Small intestine (tissue), 7 donors: ENCODE results near the gene TSEN54. TPM values are rescaled to one million over a fixed set of nuclear protein-coding genes. Genes with fewer than 3 reads are reported as not detected.
A peak's percentile ranks its signal among the peaks of the same experiment; 100 is the strongest.

Source experiments
- DNase-seq, 2 donors: peaks; one replicate each; pipeline versions ENCODE4 v3.0.0 to v3.0.0-alpha.2; 2013
- FAIRE-seq: peaks from 2 replicates; lab custom pipeline; 2012; peaks lifted over from hg19 to GRCh38; lab: Jason Lieb, UNC
- H3K27ac ChIP-seq, 3 donors: one replicate each; pipeline ENCODE4 v1.5.1; 2013; ENCODE audit warnings: low read length in 2 of 3, mild to moderate bottlenecking in 2 of 3, control low read depth in 1 of 3, inconsistent platforms in 1 of 3, low read depth in 1 of 3, moderate library complexity in 1 of 3
- H3K27me3 ChIP-seq, 3 donors: one replicate each; pipeline ENCODE4 v1.6.1; 2013; ENCODE audit warnings: low read length in 3 of 3, inconsistent platforms in 1 of 3; ENCODE audit not compliant: control insufficient read depth in 3 of 3, insufficient read depth in 3 of 3
- H3K36me3 ChIP-seq, 3 donors: one replicate each; pipeline ENCODE4 v1.6.1; 2013; ENCODE audit warnings: low read length in 3 of 3, inconsistent platforms in 1 of 3, low read depth in 1 of 3, mild to moderate bottlenecking in 1 of 3, moderate library complexity in 1 of 3; ENCODE audit not compliant: control insufficient read depth in 3 of 3, insufficient read depth in 2 of 3
- H3K4me1 ChIP-seq, 3 donors: one replicate each; pipeline ENCODE4 v1.6.1; 2013; ENCODE audit warnings: low read length in 2 of 3, inconsistent platforms in 1 of 3, low read depth in 1 of 3, mild to moderate bottlenecking in 1 of 3, moderate library complexity in 1 of 3; ENCODE audit not compliant: control insufficient read depth in 3 of 3, insufficient read depth in 2 of 3
- H3K4me3 ChIP-seq, 3 donors: one replicate each; pipeline ENCODE4 v1.5.1; 2013; ENCODE audit warnings: low read length in 3 of 3, control low read depth in 1 of 3, inconsistent platforms in 1 of 3, low read depth in 1 of 3, mild to moderate bottlenecking in 1 of 3, moderate library complexity in 1 of 3
- H3K9me3 ChIP-seq, 2 donors: one replicate each; pipeline ENCODE4 v1.6.1; 2013; ENCODE audit warnings: low read depth in 1 of 2, low read length in 1 of 2; ENCODE audit not compliant: control insufficient read depth in 2 of 2, insufficient read depth in 1 of 2
- whole genome bisulfite sequencing, 3 donors: extraction: QIAGEN DNeasy Blood & Tissue Kit; methylation state at CpG; one replicate each; pipeline ENCODE4 v1.1.7; 2013; 5-methylcytosine and 5-hydroxymethylcytosine counted together
- polyA plus RNA-seq, 4 donors: library from polyadenylated mRNA; stranded (reverse) in 3 of 4; unstranded in 1 of 4; fragments of 200-250 nt in 3 of 4; fragments of 120-200 nt in 1 of 4; gene quantifications; one replicate each; pipeline versions ENCODE4 v1.2.1 to v1.2.3, GENCODE V29; 2013
- donor health status: healthy with polysubstance abuse.
- donor health status: control.
- donor health status: control.
- donor health status: Bipolar disorder and iron deficiency.
- donor health status: healthy.

The TSEN54 gene
- polyA plus RNA-seq, 4 donors = 35.5 to 91.1 (median 69.4) TPM

GRCh38 chr17:75568412-75569255, 52.3 kb downstream of the TSEN54 start:
- WGBS, 3 donors = 88 to 92% (median 90%) methylated on average over 30 to 31 of the region's 31 CpGs
- H3K36me3 ChIP-seq = peaks cover 0 to 95% (median 43%) of the 10 kb centered on the region in 3 donors

GRCh38 chr17:75570034-75570676, 53.8 kb downstream of the TSEN54 start:
- WGBS, 3 donors = 92 to 97% (median 95%) methylated on average over 34 to 35 of the region's 35 CpGs
- H3K36me3 ChIP-seq = peaks cover 0 to 94% (median 34%) of the 10 kb centered on the region in 3 donors
- no peaks in the 10 kb centered on the region for H3K9me3 ChIP-seq
- H3K4me3 ChIP-seq = no peak overlapping the region
- DNase-seq (no peak), FAIRE-seq (no peak)
- no peaks in the 10 kb centered on the region for H3K27me3 ChIP-seq
- H3K27ac ChIP-seq = no peak overlapping the region
- H3K4me1 ChIP-seq = peaks cover 0 to 24% (median 0%) of the 10 kb centered on the region in 3 donors

More at GRCh38 chr17:75568412-75569255, 52.3 kb downstream of the TSEN54 start:
- Histone ChIP-seq H3K4me3 (no peak overlapping the region), H3K27ac (no peak overlapping the region), H3K27me3 (no peaks in the 10 kb centered on the region), H3K9me3 (no peaks in the 10 kb centered on the region), H3K4me1 (peaks cover 0 to 10% (median 0%) of the 10 kb centered on the region in 3 donors)
- no peak for FAIRE-seq
- DNase-seq = no peak

DNA sequence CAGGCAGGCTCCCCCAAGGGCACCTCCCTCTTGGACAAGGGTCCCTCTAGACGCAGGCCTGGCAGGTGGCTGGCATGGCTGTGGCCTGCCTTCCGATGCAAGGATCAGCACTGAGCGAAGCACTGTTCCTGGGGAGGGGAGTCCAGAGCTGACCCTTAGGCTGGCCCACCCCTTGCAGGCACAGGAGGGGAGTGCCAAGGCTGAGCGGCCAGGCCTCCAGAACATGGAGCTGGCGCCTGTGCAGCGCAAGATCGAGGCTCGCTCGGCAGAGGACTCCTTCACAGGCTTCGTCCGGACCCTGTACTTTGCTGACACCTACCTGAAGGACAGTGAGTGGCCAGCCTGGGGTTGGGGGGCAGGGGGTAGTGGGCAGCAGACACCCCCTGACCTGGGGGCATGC, 54.4 kb downstream of the TSEN54 start:
- DNase-seq (no peak), FAIRE-seq (no peak)
- Histone ChIP-seq H3K4me3 (no peak overlapping the region), H3K27me3 (no peaks in the 10 kb centered on the region), H3K36me3 (peaks cover 0 to 94% (median 31%) of the 10 kb centered on the region in 3 donors), H3K9me3 (peaks cover 0 to 4% of the 10 kb centered on the region in 2 donors), H3K4me1 (peaks cover 0 to 30% (median 0%) of the 10 kb centered on the region in 3 donors), H3K27ac (peak overlapping the region in 2 of 3 donors; percentile 28 to 33)
- WGBS, 3 donors = 92 to 93% (median 93%) methylated on average over 11 of the region's 11 CpGs

- Histone ChIP-seq H3K4me3 (no peak overlapping the region), H3K9me3 (peaks cover 0 to 4% of the 10 kb centered on the region in 2 donors), H3K4me1 (peaks cover 0 to 36% (median 0%) of the 10 kb centered on the region in 3 donors), H3K36me3 (peaks cover 0 to 92% (median 27%) of the 10 kb centered on the region in 3 donors), H3K27ac (peak overlapping the region in 2 of 3 donors; percentile 28 to 62), H3K27me3 (no peaks in the 10 kb centered on the region)
- no peak for DNase-seq
- 82 to 91% (median 86%) methylated on average over 9 to 15 of the region's 15 CpGs for WGBS, 3 donors
- no peak for FAIRE-seq
Measured at GRCh38 chr17:75571197-75571884, 55.0 kb downstream of the TSEN54 start.

GRCh38 chr17:75571885-75572215, 55.5 kb downstream of the TSEN54 start:
- Histone ChIP-seq H3K9me3 (peaks cover 0 to 5% of the 10 kb centered on the region in 2 donors), H3K36me3 (peaks cover 0 to 87% (median 25%) of the 10 kb centered on the region in 3 donors), H3K4me1 (peaks cover 0 to 39% (median 0%) of the 10 kb centered on the region in 3 donors), H3K27ac (no peak overlapping the region), H3K27me3 (no peaks in the 10 kb centered on the region), H3K4me3 (no peak overlapping the region)
- 83 to 97% (median 94%) methylated on average over 16 of the region's 16 CpGs for WGBS, 3 donors
- FAIRE-seq = no peak
- no peak for DNase-seq

- FAIRE-seq = no peak
- no peak for DNase-seq
- H3K27me3 ChIP-seq = no peaks in the 10 kb centered on the region
- WGBS, 3 donors = 89 to 92% (median 90%) methylated on average over 36 to 39 of the region's 39 CpGs
- no peak overlapping the region for H3K4me3 ChIP-seq
- peaks cover 0 to 43% (median 0%) of the 10 kb centered on the region in 3 donors for H3K4me1 ChIP-seq
- H3K9me3 ChIP-seq = peaks cover 0 to 15% of the 10 kb centered on the region in 2 donors
- no peak overlapping the region for H3K27ac ChIP-seq
- peaks cover 0 to 83% (median 25%) of the 10 kb centered on the region in 3 donors for H3K36me3 ChIP-seq
Measured at GRCh38 chr17:75572713-75573539, 56.6 kb downstream of the TSEN54 start.

GRCh38 chr17:75573540-75573957, 57.2 kb downstream of the TSEN54 start:
- Histone ChIP-seq H3K27ac (no peak overlapping the region), H3K27me3 (no peaks in the 10 kb centered on the region), H3K36me3 (peaks cover 0 to 77% (median 23%) of the 10 kb centered on the region in 3 donors), H3K4me3 (no peak overlapping the region), H3K4me1 (peaks cover 0 to 48% (median 0%) of the 10 kb centered on the region in 3 donors), H3K9me3 (peaks cover 0 to 21% of the 10 kb centered on the region in 2 donors)
- 69 to 78% (median 77%) methylated on average over 13 to 16 of the region's 16 CpGs for WGBS, 3 donors
- FAIRE-seq (no peak), DNase-seq (no peak)
